Measurements from ENCODE around the gene OR2AG1.

Gene OR2AG1

GRCh38 chr11:6735306-6735705, 47.5 kb upstream of the OR2AG1 start:
- H3K4me1 ChIP-seq (ENCODE audit: control insufficient read depth, insufficient read depth, low read length), result no peaks in the 10 kb centered on the region

More at GRCh38 chr11:6735306-6735705, 47.5 kb upstream of the OR2AG1 start:
- no peaks in the 10 kb centered on the region for H3K9me3 ChIP-seq (ENCODE audit: control insufficient read depth, insufficient read depth, low read depth, low read length)
- H3K4me3 ChIP-seq (ENCODE audit: low read depth, low read length), result no peak overlapping the region
- no peak overlapping the region for H3K27ac ChIP-seq (ENCODE audit: extremely low read depth, low read depth, low read length)
- H3K36me3 ChIP-seq (ENCODE audit: control insufficient read depth in 2 of 2, insufficient read depth in 1 of 2, low read length in 2 of 2), result no peaks in the 10 kb centered on the region
- POLR2A ChIA-PET, result no interaction called here
- TF ChIP-seq ZSCAN16 (tag by site-specific recombination; IDR thresholded peaks at IDR 0.05), result no peak
- TF ChIP-seq REST (tag by site-specific recombination; IDR thresholded peaks at IDR 0.05), result no peak
- no peak for TF ChIP-seq ZNF24 (tag by site-specific recombination; IDR thresholded peaks at IDR 0.05)
- no peak for TF ChIP-seq ZNF701 (tag by site-specific recombination; IDR thresholded peaks at IDR 0.05)
- TF ChIP-seq ZFP37 (tag by site-specific recombination; IDR thresholded peaks at IDR 0.05), result no peak
- no peak for TF ChIP-seq ZNF223 (tag by site-specific recombination; IDR thresholded peaks at IDR 0.05)
- no peak for TF ChIP-seq ZNF138 (tag by site-specific recombination; IDR thresholded peaks at IDR 0.05; ENCODE audit: borderline replicate concordance)
- no peak for TF ChIP-seq ZNF76 (tag by site-specific recombination; IDR thresholded peaks at IDR 0.05; ENCODE audit: borderline replicate concordance, low read depth)
- TF ChIP-seq ZNF501 (tag by site-specific recombination; IDR thresholded peaks at IDR 0.05), result no peak
- no peak for TF ChIP-seq ZNF645 (tag by site-specific recombination; IDR thresholded peaks at IDR 0.05)
- no peak for TF ChIP-seq ZNF391 (tag by site-specific recombination; IDR thresholded peaks at IDR 0.05; ENCODE audit: borderline replicate concordance, low read depth)
- no peak for TF ChIP-seq ZNF311 (tag by site-specific recombination; IDR thresholded peaks at IDR 0.05; ENCODE audit: borderline replicate concordance)
- no peak for TF ChIP-seq ZNF571 (tag by site-specific recombination; IDR thresholded peaks at IDR 0.05)
- no peak for TF ChIP-seq TRIM28 (IDR thresholded peaks at IDR 0.05; ENCODE audit: borderline replicate concordance, low read length)
- TF ChIP-seq ZNF518A (tag by site-specific recombination; conservative IDR thresholded peaks at IDR 0.05; ENCODE audit: low read depth), result no peak
- no peak for TF ChIP-seq ZNF639 (tag by site-specific recombination; IDR thresholded peaks at IDR 0.05)
- no peak for TF ChIP-seq ZNF280C (tag by site-specific recombination; IDR thresholded peaks at IDR 0.05)
- no peak for TF ChIP-seq ZNF248 (tag by site-specific recombination; IDR thresholded peaks at IDR 0.05)
- TF ChIP-seq ZNF211 (tag by site-specific recombination; IDR thresholded peaks at IDR 0.05; ENCODE audit: low read depth), result no peak
- CTCF ChIA-PET, result interaction anchor here (2.7 to 8.8 kb wide), 2 partner anchors 22 to 29 kb away, joined by 10 to 83 read pairs; no protein-coding TSS in a partner anchor

Measured in HEK293 (cell line).